HepG2 (cell line): ENCODE data around the gene SH2D3A. TPM values are rescaled to one million over a fixed set of nuclear protein-coding genes. Genes with fewer than 3 reads are reported as not detected.
"Not testable (repeated sequence)": the region's sequence is repeated elsewhere in the genome, so short reads cannot be mapped to it uniquely, and the experiment has no call there.

Experiments used
- ATAC-seq: fragments of 200-7000 bp; cut with Tn5 transposase; 3 replicates; pipeline ENCODE4 v1.9.1; 2020; ENCODE audit warnings: mild to moderate bottlenecking, moderate library complexity
- BruUV-seq: library from RNA; stranded (reverse); fragments of 400-500 nt; replicated peaks from 2 replicates; lab custom pipeline; 2021; lab: Mats Ljungman, UMichigan
- CTCF ChIA-PET: fragments of 300-600 bp; formaldehyde crosslinking; extraction: SDS; loops from one replicate; lab custom pipeline; 2021; ENCODE audit warnings: low total read pairs, inconsistent platforms, low intra/inter-chr PET ratio; lab: Yijun Ruan, JAX
- POLR2A ChIA-PET: fragments of 350-600 bp; sonication (Branson Sonifier 250); formaldehyde crosslinking; loops from one replicate; lab custom pipeline; 2020; ENCODE audit warnings: antibody characterized with exemption, inconsistent platforms; lab: Yijun Ruan, JAX
- DNase-seq: peaks from one replicate; pipeline ENCODE4 v3.0.0-alpha.2; 2015; ENCODE audit warnings: low spot score
- FAIRE-seq: peaks from 3 replicates; lab custom pipeline; 2011; peaks lifted over from hg19 to GRCh38; lab: Jason Lieb, UNC
- H2AFZ ChIP-seq: one replicate; pipeline ENCODE4 v1.6.1; 2011; ENCODE audit warnings: low read length, inconsistent platforms
- H3K27ac ChIP-seq: fragments of 300-600 bp; 3 replicates; pipeline ENCODE4 v1.8.0; 2011; ENCODE audit warnings: mixed run types, mild to moderate bottlenecking, mixed read lengths, low read length, inconsistent platforms; ENCODE audit not compliant: insufficient read depth; ENCODE audit errors: extremely low read length
- H3K27me3 ChIP-seq, 2 experiments: fragments of 200-600 bp in 1 of 2; 2 replicates in 1 of 2; 3 replicates in 1 of 2; pipeline versions ENCODE4 v1.6.0 to v1.8.0; 2011; ENCODE audit warnings: low read length in 2 of 2, mild to moderate bottlenecking in 2 of 2, moderate library complexity in 2 of 2, inconsistent platforms in 1 of 2; ENCODE audit not compliant: insufficient read depth in 2 of 2, control insufficient read depth in 1 of 2
- H3K36me3 ChIP-seq, 2 experiments: fragments of 200-600 bp in 1 of 2; replicated peaks in 1 of 2; 2 replicates in 1 of 2; 3 replicates in 1 of 2; pipeline versions ENCODE4 v1.5.1 to v1.8.0; 2011; ENCODE audit warnings: low read length in 2 of 2, inconsistent platforms in 1 of 2; ENCODE audit not compliant: insufficient read depth in 2 of 2, control insufficient read depth in 1 of 2
- H3K4me1 ChIP-seq: 2 replicates; pipeline ENCODE4 v1.5.1; 2012; ENCODE audit warnings: low read length, inconsistent platforms; ENCODE audit not compliant: insufficient read depth
- H3K4me2 ChIP-seq: 2 replicates; pipeline ENCODE4 v1.6.0; 2011; ENCODE audit warnings: low read depth, low read length, inconsistent platforms
- H3K4me3 ChIP-seq, 3 experiments: fragments of 200-600 bp in 1 of 3; sonication (generic), shearing (Covaris generic) in 1 of 3; replicated peaks in 1 of 3; 2 replicates each; pipeline ENCODE4 v1.5.1; 2011 to 2016; ENCODE audit warnings: low read length in 3 of 3, inconsistent platforms in 2 of 3, low read depth in 2 of 3, mild to moderate bottlenecking in 2 of 3, control low read depth in 1 of 3, mixed read lengths in 1 of 3; ENCODE audit not compliant: insufficient read depth in 1 of 3
- H3K79me2 ChIP-seq: one replicate; pipeline ENCODE4 v1.6.1; 2011; ENCODE audit warnings: low read length, inconsistent platforms; ENCODE audit not compliant: insufficient read depth
- H3K9ac ChIP-seq: 2 replicates; pipeline ENCODE4 v1.6.0; 2011; ENCODE audit warnings: mild to moderate bottlenecking, low read depth, low read length, inconsistent platforms; ENCODE audit not compliant: insufficient read depth
- H3K9me3 ChIP-seq: 2 replicates; pipeline ENCODE4 v1.5.1; 2012; ENCODE audit warnings: mild to moderate bottlenecking, low read length
- H4K20me1 ChIP-seq: 2 replicates; pipeline ENCODE4 v1.6.0; 2011; ENCODE audit warnings: inconsistent platforms, mild to moderate bottlenecking, low read length, moderate library complexity; ENCODE audit not compliant: insufficient read depth
- CEBPB ChIP-seq: IDR thresholded peaks from 2 replicates; pipeline ENCODE4 v1.6.1; 2011; ENCODE audit warnings: low read depth, low read length, improper control_type of control experiment, borderline replicate concordance
- FOSL2 ChIP-seq: sonication (generic); formaldehyde crosslinking; IDR thresholded peaks from 2 replicates; pipeline ENCODE4 v1.4.0; 2020; ENCODE audit warnings: missing genetic modification reagents
- NR2F1 ChIP-seq, 2 experiments: fragments of 450-650 bp in 1 of 2; formaldehyde crosslinking in 1 of 2; IDR thresholded peaks; 2 replicates each; pipeline versions ENCODE4 v1.5.0 to v1.6.1; 2016 to 2020; ENCODE audit warnings: mild to moderate bottlenecking in 1 of 2, missing compliant biosample characterization in 1 of 2, missing genetic modification reagents in 1 of 2, moderate library complexity in 1 of 2
- NR2F6 ChIP-seq, 2 experiments: IDR thresholded peaks; 2 replicates each; pipeline ENCODE4 v1.6.1; 2016; ENCODE audit warnings: antibody characterized with exemption in 1 of 2, mild to moderate bottlenecking in 1 of 2
- ZMYM3 ChIP-seq: sonication (generic); formaldehyde crosslinking; IDR thresholded peaks from 2 replicates; pipeline ENCODE4 v1.5.1; 2020; ENCODE audit warnings: mild to moderate bottlenecking, missing genetic modification reagents
- ZNF263 ChIP-seq: sonication (generic); formaldehyde crosslinking; IDR thresholded peaks from 2 replicates; pipeline ENCODE4 v1.4.0; 2020; ENCODE audit warnings: missing genetic modification reagents
- WGBS: methylation state at CpG from one replicate; pipeline ENCODE4 v1.1.6; 2017; ENCODE audit warnings: low lambda C conversion rate; 5-methylcytosine and 5-hydroxymethylcytosine counted together
- in situ Hi-C: cut with HindIII; loops from 2 replicates; pipeline ENCODE4 v1.10.0; 2017; ENCODE audit warnings: low pct_unique_long_range_greater_than_20kb; ENCODE audit not compliant: extremely low pct_ligation_motif_present
- intact Hi-C: fragments of 100-400 bp; cut with micrococcal nuclease; formaldehyde crosslinking; loops from one replicate; pipeline ENCODE4 v1.10.0; 2022; ENCODE audit not compliant: unreplicated experiment
- polyA plus RNA-seq, 8 experiments: library from polyadenylated mRNA; depleted of rRNA in 3 of 8; stranded (reverse) in 7 of 8; unstranded in 1 of 8; fragments of >200 nt; fragmentation: Illumina TruSeq in 4 of 8; extraction: Trizol in 4 of 8; gene quantifications; 2 replicates each; pipeline versions ENCODE4 v1.2.1 to v1.2.3, GENCODE V29; 2011 to 2016; ENCODE audit warnings: low read depth in 4 of 8, missing spikeins in 1 of 8, mixed read lengths in 1 of 8; ENCODE audit not compliant: insufficient read depth in 1 of 8
- total RNA-seq, 5 experiments: library from RNA; depleted of rRNA; stranded (reverse); fragments of >200 nt; fragmentation: Illumina TruSeq; extraction: Trizol; gene quantifications; 2 replicates each; pipeline ENCODE4 v1.2.3, GENCODE V29; 2016; ENCODE audit warnings: low read depth in 1 of 5
- TF ChIP-seq, protein P1 (sequence below): sonication (generic); formaldehyde crosslinking; IDR thresholded peaks from 2 replicates; pipeline ENCODE4 v1.4.0; 2020; ENCODE audit warnings: missing genetic modification reagents, mild to moderate bottlenecking, borderline replicate concordance
- TF ChIP-seq, protein P2 (sequence below): sonication (generic); formaldehyde crosslinking; IDR thresholded peaks from 2 replicates; pipeline ENCODE4 v1.5.0; 2020; ENCODE audit warnings: mild to moderate bottlenecking, missing genetic modification reagents

Gene SH2D3A
- total and polyA plus RNA-seq, 2 of the 13 experiments (the other 11 are each of a cell fraction or from before 2014, with no cell fraction given) = 1.0 to 2.2 TPM

GRCh38 chr19:6762253-6762797 is 4.9 kb downstream of the SH2D3A start:
- H3K4me2 ChIP-seq; FAIRE-seq; intact Hi-C loops; in situ Hi-C loops; H3K79me2 ChIP-seq; ATAC-seq; H3K9me3 ChIP-seq; H3K4me3 ChIP-seq; H3K9ac ChIP-seq; H3K27ac ChIP-seq; BruUV-seq; H3K36me3 ChIP-seq; H3K27me3 ChIP-seq; H4K20me1 ChIP-seq; H2AFZ ChIP-seq; CTCF ChIA-PET; TF ChIP-seq NR2F6 (IDR thresholded peaks at IDR 0.05): not testable (repeated sequence)
- whole genome bisulfite sequencing = 48% methylated on average over 8 of the region's 8 CpGs
- peaks cover 32% of the 10 kb centered on the region for H3K4me1 ChIP-seq
- TF ChIP-seq NR2F6 (CRISPR knock-in tag; IDR thresholded peaks at IDR 0.05) (peak; percentile 41; the same call in 1 of the 2 replicates), ZNF263 (CRISPR knock-in tag) (peak; percentile 83), NR2F1 (CRISPR knock-in tag; IDR thresholded peaks at IDR 0.05) (0 out of 4 replicates have a peak, but pooled peaks of 1 of the 2 experiments have one; percentile 31), FOSL2 (CRISPR knock-in tag) (peak; percentile 85), CEBPB (peak; percentile 7; the same call in 1 of the 2 replicates), ZMYM3 (peak; percentile 50; the same call in 1 of the 2 replicates)
- TF ChIP-seq, protein P1, sequence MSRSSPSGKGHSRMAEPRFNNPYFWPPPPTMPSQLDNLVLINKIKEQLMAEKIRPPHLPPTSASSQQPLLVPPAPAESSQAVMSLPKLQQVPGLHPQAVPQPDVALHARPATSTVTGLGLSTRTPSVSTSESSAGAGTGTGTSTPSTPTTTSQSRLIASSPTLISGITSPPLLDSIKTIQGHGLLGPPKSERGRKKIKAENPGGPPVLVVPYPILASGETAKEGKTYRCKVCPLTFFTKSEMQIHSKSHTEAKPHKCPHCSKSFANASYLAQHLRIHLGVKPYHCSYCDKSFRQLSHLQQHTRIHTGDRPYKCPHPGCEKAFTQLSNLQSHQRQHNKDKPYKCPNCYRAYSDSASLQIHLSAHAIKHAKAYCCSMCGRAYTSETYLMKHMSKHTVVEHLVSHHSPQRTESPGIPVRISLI (CRISPR knock-in tag) = peak; percentile 63; the same call in 1 of the 2 replicates
- TF ChIP-seq, protein P2, sequence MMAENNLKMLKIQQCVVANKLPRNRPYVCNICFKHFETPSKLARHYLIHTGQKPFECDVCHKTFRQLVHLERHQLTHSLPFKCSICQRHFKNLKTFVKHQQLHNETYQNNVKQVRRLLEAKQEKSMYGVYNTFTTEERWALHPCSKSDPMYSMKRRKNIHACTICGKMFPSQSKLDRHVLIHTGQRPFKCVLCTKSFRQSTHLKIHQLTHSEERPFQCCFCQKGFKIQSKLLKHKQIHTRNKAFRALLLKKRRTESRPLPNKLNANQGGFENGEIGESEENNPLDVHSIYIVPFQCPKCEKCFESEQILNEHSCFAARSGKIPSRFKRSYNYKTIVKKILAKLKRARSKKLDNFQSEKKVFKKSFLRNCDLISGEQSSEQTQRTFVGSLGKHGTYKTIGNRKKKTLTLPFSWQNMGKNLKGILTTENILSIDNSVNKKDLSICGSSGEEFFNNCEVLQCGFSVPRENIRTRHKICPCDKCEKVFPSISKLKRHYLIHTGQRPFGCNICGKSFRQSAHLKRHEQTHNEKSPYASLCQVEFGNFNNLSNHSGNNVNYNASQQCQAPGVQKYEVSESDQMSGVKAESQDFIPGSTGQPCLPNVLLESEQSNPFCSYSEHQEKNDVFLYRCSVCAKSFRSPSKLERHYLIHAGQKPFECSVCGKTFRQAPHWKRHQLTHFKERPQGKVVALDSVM (CRISPR knock-in tag) = peak; percentile 94
- POLR2A ChIA-PET = interaction anchor here (1.9 kb wide), 1 partner anchor 10 kb away, joined by 8 read pairs; no protein-coding TSS in a partner anchor
- DNase-seq = peak; percentile 31
